ENCODE measurements around the gene TNF. TPM values are rescaled to one million over a fixed set of nuclear protein-coding genes. Genes with fewer than 3 reads are reported as not detected.

Gene TNF
- total RNA-seq, 2 donors from 2014 or later = 0.23 TPM; not detected in 1

- Histone ChIP-seq H3K27ac (no peak overlapping the region), H3K36me3 (no peaks in the 10 kb centered on the region), H3K27me3 (replicated peaks; ENCODE audit: insufficient read depth) (no peaks in the 10 kb centered on the region), H3K4me1 (replicated peaks) (peaks cover 25% of the 10 kb centered on the region), H3K4me3 (no peak overlapping the region), H3K9me3 (no peaks in the 10 kb centered on the region)
- 94% methylated on average over 6 of the region's 6 CpGs for WGBS
- no peak for DNase-seq (ENCODE audit: low spot score)
- intact Hi-C loops (cut with DNase I) = no loop called here
- TF ChIP-seq CTCF (IDR thresholded peaks at IDR 0.05) = no peak
Measured at GRCh38 chr6:31543639-31544038, 31.7 kb upstream of the TNF start.

- Histone ChIP-seq H3K4me3 (no peak overlapping the region), H3K27me3 (replicated peaks; ENCODE audit: insufficient read depth) (no peaks in the 10 kb centered on the region), H3K9me3 (no peaks in the 10 kb centered on the region), H3K36me3 (no peaks in the 10 kb centered on the region), H3K27ac (no peak overlapping the region), H3K4me1 (replicated peaks) (peaks cover 16% of the 10 kb centered on the region)
- intact Hi-C loops (cut with DNase I) = no loop called here
- no peak for DNase-seq (ENCODE audit: low spot score)
- TF ChIP-seq CTCF (IDR thresholded peaks at IDR 0.05) (no peak), POLR2A (IDR thresholded peaks at IDR 0.05) (no peak), POLR2AphosphoS5 (IDR thresholded peaks at IDR 0.05) (no peak)
- WGBS = 80% methylated on average over 2 of the region's 2 CpGs
Measured at GRCh38 chr6:31544676-31545075, 30.7 kb upstream of the TNF start.

GRCh38 chr6:31545291-31545690 lies 30.1 kb upstream of the TNF start:
- Histone ChIP-seq H3K4me3 (no peak overlapping the region), H3K27ac (no peak overlapping the region), H3K9me3 (no peaks in the 10 kb centered on the region), H3K4me1 (replicated peaks) (peaks cover 11% of the 10 kb centered on the region), H3K27me3 (replicated peaks; ENCODE audit: insufficient read depth) (no peaks in the 10 kb centered on the region), H3K36me3 (no peaks in the 10 kb centered on the region)
- TF ChIP-seq CTCF (IDR thresholded peaks at IDR 0.05) = no peak
- TF ChIP-seq POLR2AphosphoS5 (IDR thresholded peaks at IDR 0.05) = no peak
- TF ChIP-seq POLR2A (IDR thresholded peaks at IDR 0.05) = no peak
- no peak for DNase-seq (ENCODE audit: low spot score)
- 77% methylated on average over 7 of the region's 7 CpGs for WGBS
- intact Hi-C loops (cut with DNase I) = no loop called here

- Histone ChIP-seq H3K4me3 (peak within 1 kb of the TSS; percentile 35 to 43), H3K27ac (peak within 1 kb of the TSS; percentile 81 to 90), H3K27me3 (replicated peaks; ENCODE audit: insufficient read depth) (no peaks in the 10 kb centered on the region), H3K36me3 (no peaks in the 10 kb centered on the region), H3K4me1 (replicated peaks) (peaks cover 6% of the 10 kb centered on the region), H3K9me3 (no peaks in the 10 kb centered on the region)
- WGBS = 4% methylated on average over 11 of the region's 11 CpGs
- TF ChIP-seq POLR2A (IDR thresholded peaks at IDR 0.05) (peak; percentile 9), POLR2AphosphoS5 (IDR thresholded peaks at IDR 0.05) (peak; percentile 83), CTCF (IDR thresholded peaks at IDR 0.05) (peak; percentile 95 to 99 (median 98))
- DNase-seq (ENCODE audit: low spot score) = peak; percentile 91
- intact Hi-C loops (cut with DNase I) = loop anchor here (1.0 kb wide), 1 partner anchor 52 kb away; no protein-coding TSS in a partner anchor
Measured at GRCh38 chr6:31546339-31546957, 28.9 kb upstream of the TNF start, which contains the start of gene ATP6V1G2. Gene ATP6V1G2 (minus strand): TSS chr6:31546608. CDS start chr6:31546559, 49 bp downstream.

Data from prostate gland (tissue), 2 donors.